Neural cell (in vitro differentiated cells): Measurements from ENCODE around the gene CLSTN3. TPM values are rescaled to one million over a fixed set of nuclear protein-coding genes. Genes with fewer than 3 reads are reported as not detected.

Source experiments
- H2AFZ ChIP-seq: fragments of 200-600, 300-800 bp; sonication (generic), shearing (Covaris generic); 2 replicates; pipeline ENCODE4 v1.6.0; 2014; ENCODE audit warnings: low read depth, mild to moderate bottlenecking, antibody characterized with exemption, low read length, moderate library complexity
- H3F3A ChIP-seq: fragments of 200-600 bp; shearing (Covaris generic); 2 replicates; pipeline ENCODE4 v1.6.1; 2016; ENCODE audit warnings: mild to moderate bottlenecking, moderate library complexity, mixed read lengths, antibody characterized with exemption, low read length; ENCODE audit not compliant: insufficient read depth, poor library complexity, severe bottlenecking
- H3K27ac ChIP-seq: fragments of 200-600, 300-800 bp; sonication (generic), shearing (Covaris generic); 2 replicates; pipeline ENCODE4 v1.5.1; 2014; ENCODE audit warnings: mild to moderate bottlenecking, low read length, moderate library complexity
- H3K27me3 ChIP-seq: fragments of 300-800, 200-600 bp; sonication (generic), shearing (Covaris generic); 2 replicates; pipeline ENCODE4 v1.6.0; 2014; ENCODE audit warnings: mild to moderate bottlenecking, low read depth, low read length, moderate library complexity; ENCODE audit not compliant: insufficient read depth
- H3K36me3 ChIP-seq: fragments of 300-800, 200-600 bp; sonication (generic), shearing (Covaris generic); 2 replicates; pipeline ENCODE4 v1.5.1; 2014; ENCODE audit warnings: mild to moderate bottlenecking, antibody characterized with exemption, low read length, moderate library complexity; ENCODE audit not compliant: insufficient read depth
- H3K4me2 ChIP-seq: fragments of 300-800, 200-600 bp; sonication (generic), shearing (Covaris generic); 2 replicates; pipeline ENCODE4 v1.6.0; 2014; ENCODE audit warnings: mild to moderate bottlenecking, low read length
- H3K4me3 ChIP-seq: fragments of 300-800, 200-600 bp; sonication (generic), shearing (Covaris generic); 2 replicates; pipeline ENCODE4 v1.5.1; 2014; ENCODE audit warnings: mild to moderate bottlenecking, low read length, moderate library complexity
- H3K79me2 ChIP-seq: fragments of 200-600 bp; shearing (Covaris generic); replicated peaks from 2 replicates; pipeline ENCODE4 v1.6.0; 2014; ENCODE audit warnings: mild to moderate bottlenecking, low read length, moderate library complexity; ENCODE audit not compliant: insufficient read depth
- H3K9ac ChIP-seq: fragments of 300-800, 200-600 bp; sonication (generic), shearing (Covaris generic); 2 replicates; pipeline ENCODE4 v1.6.1; 2016; ENCODE audit warnings: mild to moderate bottlenecking, low read length, mixed read lengths
- H3K9me2 ChIP-seq: fragments of 200-600 bp; shearing (Covaris generic); 2 replicates; pipeline ENCODE4 v1.6.1; 2016; ENCODE audit warnings: mild to moderate bottlenecking, low read length, mixed read lengths; ENCODE audit not compliant: insufficient read depth
- H3K9me3 ChIP-seq: fragments of 200-600, 300-800 bp; sonication (generic), shearing (Covaris generic); 2 replicates; pipeline ENCODE4 v1.6.1; 2016; ENCODE audit warnings: mild to moderate bottlenecking, mixed run types, low read length, moderate library complexity, mixed read lengths
- H4K20me1 ChIP-seq: fragments of 200-600 bp; shearing (Covaris generic); 2 replicates; pipeline ENCODE4 v1.6.1; 2016; ENCODE audit warnings: mild to moderate bottlenecking, mixed run types; ENCODE audit not compliant: insufficient read depth
- CTCF ChIP-seq: fragments of 450-650 bp; IDR thresholded peaks from 2 replicates; pipeline ENCODE4 v1.5.1; 2014; ENCODE audit warnings: antibody characterized with exemption, mild to moderate bottlenecking, moderate library complexity; ENCODE audit not compliant: poor library complexity, severe bottlenecking
- EP300 ChIP-seq: fragments of 450-650 bp; conservative IDR thresholded peaks from 2 replicates; pipeline ENCODE4 v1.6.1; 2014; ENCODE audit warnings: antibody characterized with exemption, mild to moderate bottlenecking, moderate library complexity; ENCODE audit not compliant: poor library complexity, severe bottlenecking
- EZH2 ChIP-seq: fragments of 200-600, 300-800 bp; shearing (Covaris generic), sonication (generic); IDR thresholded peaks from 2 replicates; pipeline ENCODE4 v1.6.1; 2014; ENCODE audit warnings: antibody characterized with exemption, low read length, borderline replicate concordance, mild to moderate bottlenecking; ENCODE audit not compliant: insufficient read depth, poor library complexity, severe bottlenecking
- MXI1 ChIP-seq: fragments of 450-650 bp; conservative IDR thresholded peaks from 2 replicates; pipeline ENCODE4 v1.6.1; 2014; ENCODE audit warnings: antibody characterized with exemption, mild to moderate bottlenecking; ENCODE audit not compliant: poor library complexity, severe bottlenecking
- POLR2AphosphoS5 ChIP-seq: IDR thresholded peaks from 2 replicates; pipeline ENCODE4 v1.6.1; 2012
- RAD21 ChIP-seq: fragments of 450-650 bp; conservative IDR thresholded peaks from 2 replicates; pipeline ENCODE4 v1.6.1; 2014; ENCODE audit warnings: antibody characterized with exemption, mild to moderate bottlenecking, moderate library complexity
- REST ChIP-seq: IDR thresholded peaks from 2 replicates; pipeline ENCODE4 v1.6.1; 2012; ENCODE audit warnings: borderline replicate concordance
- SMC3 ChIP-seq: fragments of 450-650 bp; conservative IDR thresholded peaks from 2 replicates; pipeline ENCODE4 v1.6.1; 2014; ENCODE audit warnings: antibody characterized with exemption, mild to moderate bottlenecking, moderate library complexity; ENCODE audit not compliant: poor library complexity
- TAF1 ChIP-seq: IDR thresholded peaks from 2 replicates; pipeline ENCODE4 v1.6.1; 2012; ENCODE audit warnings: low read depth
- polyA plus RNA-seq: library from polyadenylated mRNA; depleted of rRNA; stranded (reverse); fragments of >200 nt; gene quantifications from 2 replicates; pipeline ENCODE4 v1.2.3, GENCODE V29; 2014

Gene CLSTN3
- polyA plus RNA-seq, 1 donor from 2014 or later = 61.0 TPM

GRCh38 chr12:7083125-7083524, 47.0 kb upstream of the CLSTN3 start:
- H2AFZ ChIP-seq = no peak overlapping the region
- H3K27ac ChIP-seq = no peak overlapping the region
- no peaks in the 10 kb centered on the region for H4K20me1 ChIP-seq
- no peaks in the 10 kb centered on the region for H3K27me3 ChIP-seq
- no peaks in the 10 kb centered on the region for H3F3A ChIP-seq
- no peaks in the 10 kb centered on the region for H3K9me3 ChIP-seq
- no peak overlapping the region for H3K4me2 ChIP-seq
- no peaks in the 10 kb centered on the region for H3K79me2 ChIP-seq
- no peak for TF ChIP-seq TAF1
- no peak for TF ChIP-seq EP300
- no peak for TF ChIP-seq MXI1
- no peak for TF ChIP-seq RAD21
- TF ChIP-seq POLR2AphosphoS5 = no peak
- TF ChIP-seq REST = no peak
- no peak for TF ChIP-seq SMC3
- no peak for TF ChIP-seq CTCF
- TF ChIP-seq EZH2 = no peak
- H3K36me3 ChIP-seq = no peaks in the 10 kb centered on the region
- H3K9me2 ChIP-seq = no peaks in the 10 kb centered on the region
- H3K9ac ChIP-seq = no peak overlapping the region
- no peak overlapping the region for H3K4me3 ChIP-seq

DNA sequence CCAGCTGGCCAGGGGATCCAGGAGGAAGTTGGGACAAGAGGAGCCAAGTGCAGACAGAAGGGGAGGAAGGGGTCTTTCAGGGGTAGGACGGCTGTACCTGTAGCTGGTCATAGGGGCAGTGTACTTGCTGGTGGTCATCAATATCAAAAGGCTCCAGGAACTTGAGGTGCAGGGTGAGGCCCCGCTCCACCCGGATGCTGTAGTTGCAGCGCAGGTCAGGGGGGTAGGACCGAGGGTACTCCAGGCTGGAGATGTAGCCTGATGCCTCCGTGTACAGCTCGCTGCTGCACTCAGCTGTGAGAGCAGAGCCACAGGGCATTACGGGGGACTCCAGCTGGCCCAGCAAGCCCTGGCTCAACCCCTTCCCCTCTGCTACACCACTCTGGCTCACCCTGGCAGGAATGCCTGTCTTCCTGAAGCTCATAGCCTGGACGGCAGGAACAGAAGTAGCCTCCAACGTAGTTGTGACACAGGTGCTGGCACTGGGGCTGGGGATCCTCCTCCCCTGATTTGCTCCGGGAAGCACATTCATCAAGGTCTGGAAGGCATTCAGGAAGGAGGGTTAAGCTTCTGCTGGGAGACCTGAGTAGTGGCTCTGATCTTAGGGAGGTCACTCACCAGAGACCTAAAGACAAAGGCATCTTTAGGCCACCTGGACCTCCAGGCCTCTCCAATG, 40.8 kb upstream of the CLSTN3 start:
- Histone ChIP-seq H3K9me2 (no peaks in the 10 kb centered on the region), H4K20me1 (no peaks in the 10 kb centered on the region), H3K9ac (no peak overlapping the region), H3K27ac (no peak overlapping the region), H3K36me3 (no peaks in the 10 kb centered on the region), H3K9me3 (no peaks in the 10 kb centered on the region), H2AFZ (no peak overlapping the region), H3K27me3 (no peaks in the 10 kb centered on the region), H3K4me3 (no peak overlapping the region), H3K4me2 (no peak overlapping the region), H3F3A (no peaks in the 10 kb centered on the region), H3K79me2 (no peaks in the 10 kb centered on the region)
- TF ChIP-seq MXI1 (no peak), REST (no peak)
